ENCODE data around the gene GCSAM. TPM values are rescaled to one million over a fixed set of nuclear protein-coding genes. Genes with fewer than 3 reads are reported as not detected.

Gene GCSAM
- total RNA-seq, 1 donor from 2014 or later = not detected

DNA sequence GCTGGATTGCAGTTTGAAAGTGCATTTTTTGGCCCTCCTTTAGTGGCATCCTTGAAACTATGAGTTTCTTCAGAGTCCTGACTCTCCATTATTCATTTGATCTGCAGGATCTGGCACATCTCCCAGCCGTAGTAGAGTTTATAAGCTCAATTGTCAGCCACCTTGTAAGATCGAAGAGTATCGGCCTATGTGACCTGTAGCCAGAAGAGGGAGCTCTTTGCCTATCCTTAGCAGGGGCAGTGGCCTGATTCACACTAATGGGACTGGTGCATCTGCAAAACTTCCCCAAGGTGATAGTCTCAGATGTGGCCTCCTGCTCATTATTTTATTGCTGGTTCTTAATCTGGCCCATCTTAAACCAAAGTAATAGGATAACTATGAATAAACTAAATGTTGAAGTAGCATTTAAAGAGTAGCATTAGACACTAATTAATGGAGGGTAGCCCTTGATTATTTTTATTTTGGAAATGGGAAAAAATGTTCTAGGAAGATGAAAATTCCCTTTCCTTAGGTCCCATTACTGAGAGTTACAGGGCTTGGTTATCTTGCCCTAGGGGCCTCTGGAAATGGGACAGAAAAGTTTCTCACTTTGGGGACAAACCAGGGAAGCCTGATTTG, 21.2 kb downstream of the GCSAM start:
- TF ChIP-seq, protein P1, sequence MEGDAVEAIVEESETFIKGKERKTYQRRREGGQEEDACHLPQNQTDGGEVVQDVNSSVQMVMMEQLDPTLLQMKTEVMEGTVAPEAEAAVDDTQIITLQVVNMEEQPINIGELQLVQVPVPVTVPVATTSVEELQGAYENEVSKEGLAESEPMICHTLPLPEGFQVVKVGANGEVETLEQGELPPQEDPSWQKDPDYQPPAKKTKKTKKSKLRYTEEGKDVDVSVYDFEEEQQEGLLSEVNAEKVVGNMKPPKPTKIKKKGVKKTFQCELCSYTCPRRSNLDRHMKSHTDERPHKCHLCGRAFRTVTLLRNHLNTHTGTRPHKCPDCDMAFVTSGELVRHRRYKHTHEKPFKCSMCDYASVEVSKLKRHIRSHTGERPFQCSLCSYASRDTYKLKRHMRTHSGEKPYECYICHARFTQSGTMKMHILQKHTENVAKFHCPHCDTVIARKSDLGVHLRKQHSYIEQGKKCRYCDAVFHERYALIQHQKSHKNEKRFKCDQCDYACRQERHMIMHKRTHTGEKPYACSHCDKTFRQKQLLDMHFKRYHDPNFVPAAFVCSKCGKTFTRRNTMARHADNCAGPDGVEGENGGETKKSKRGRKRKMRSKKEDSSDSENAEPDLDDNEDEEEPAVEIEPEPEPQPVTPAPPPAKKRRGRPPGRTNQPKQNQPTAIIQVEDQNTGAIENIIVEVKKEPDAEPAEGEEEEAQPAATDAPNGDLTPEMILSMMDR (IDR thresholded peaks at IDR 0.05) = peak; percentile 24 to 45 (median 34)
- intact Hi-C loops (cut with DNase I) = no loop called here
- DNase-seq (ENCODE audit: low spot score in 2 of 2) = no peak

DNA sequence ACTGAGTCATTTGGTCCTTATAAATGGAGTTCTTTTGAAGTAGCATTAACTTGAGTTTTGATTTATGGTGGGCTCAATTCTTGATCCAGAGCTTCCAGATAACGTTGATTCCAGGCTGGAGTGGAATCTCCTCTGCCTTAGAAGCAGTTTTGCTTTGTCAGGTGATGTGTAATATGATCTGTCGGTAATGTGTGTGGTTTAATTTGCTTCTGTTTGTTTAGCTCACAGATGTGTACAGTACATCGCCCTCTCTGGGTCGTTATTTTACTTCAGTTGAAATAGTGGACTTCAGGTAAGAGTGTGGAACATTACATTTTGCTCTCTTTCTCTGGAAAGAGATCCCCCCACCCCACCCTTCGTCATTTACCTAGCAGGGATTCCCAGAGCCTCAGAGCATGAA, 23.7 kb downstream of the GCSAM start:
- no peak for DNase-seq (ENCODE audit: low spot score in 2 of 2)
- Histone ChIP-seq H3K4me1 (no peaks in the 10 kb centered on the region), H3K36me3 (peaks cover 0 to 21% of the 10 kb centered on the region in 2 donors), H3K4me3 (no peak overlapping the region), H3K27ac (no peak overlapping the region), H3K9me3 (no peaks in the 10 kb centered on the region), H3K27me3 (no peaks in the 10 kb centered on the region)
- TF ChIP-seq, protein P1 (IDR thresholded peaks at IDR 0.05) = no peak
- intact Hi-C loops (cut with DNase I) = no loop called here

More for the DNA sequence above, 21.2 kb downstream of the GCSAM start:
- Histone ChIP-seq H3K4me3 (no peak overlapping the region), H3K36me3 (peaks cover 3 to 19% of the 10 kb centered on the region in 2 donors), H3K27me3 (no peaks in the 10 kb centered on the region), H3K4me1 (no peaks in the 10 kb centered on the region), H3K9me3 (no peaks in the 10 kb centered on the region), H3K27ac (no peak overlapping the region)

DNA sequence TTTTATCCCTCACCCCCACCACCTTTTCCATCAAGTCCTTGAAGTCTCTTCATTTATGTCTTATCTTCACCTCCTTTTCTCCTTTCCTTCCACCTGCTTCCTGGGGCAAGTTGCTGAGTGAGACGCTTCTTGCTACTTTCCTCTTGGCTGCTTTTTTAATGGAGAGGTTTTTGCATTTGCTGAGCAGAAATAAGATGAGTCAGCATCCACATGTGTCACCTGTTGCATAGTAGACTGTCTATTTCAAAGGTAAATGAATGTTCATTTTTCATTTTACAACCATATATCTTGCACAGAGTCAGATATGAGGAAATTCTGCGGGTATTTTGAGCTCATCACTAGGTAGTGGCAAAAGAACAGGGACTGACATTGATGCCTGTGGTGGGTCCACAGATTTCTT, 28.3 kb downstream of the GCSAM start:
- no peak overlapping the region for H3K27ac ChIP-seq
- H3K4me3 ChIP-seq = no peak overlapping the region
- intact Hi-C loops (cut with DNase I) = no loop called here
- H3K36me3 ChIP-seq = peaks cover 4% of the 10 kb centered on the region in 2 donors
- no peaks in the 10 kb centered on the region for H3K9me3 ChIP-seq
- H3K27me3 ChIP-seq = no peaks in the 10 kb centered on the region
- H3K4me1 ChIP-seq = no peaks in the 10 kb centered on the region
- TF ChIP-seq, protein P1 (IDR thresholded peaks at IDR 0.05) = no peak
- DNase-seq (ENCODE audit: low spot score in 2 of 2) = no peak

DNA sequence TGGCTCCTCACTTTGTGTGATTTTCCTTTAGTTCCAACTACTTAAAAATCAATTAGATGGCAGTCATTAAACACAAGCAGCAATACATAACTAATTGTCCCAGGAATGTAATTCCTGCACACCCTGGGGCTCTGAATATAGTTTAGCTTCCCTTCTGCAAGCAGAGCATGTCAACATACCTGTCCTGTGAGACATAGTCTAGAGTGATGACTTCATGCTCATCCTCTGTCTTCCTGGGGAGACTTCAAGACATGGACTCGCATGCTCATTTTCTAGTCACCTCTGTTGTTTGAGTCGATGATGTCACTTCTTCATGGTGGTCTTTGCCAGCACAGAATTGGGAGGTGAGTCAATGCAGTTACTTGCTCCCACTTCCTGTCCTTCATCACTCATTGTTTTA, 31.1 kb downstream of the GCSAM start:
- TF ChIP-seq, protein P1 (IDR thresholded peaks at IDR 0.05) = no peak
- Histone ChIP-seq H3K27me3 (no peaks in the 10 kb centered on the region), H3K4me1 (peaks cover 0 to 6% of the 10 kb centered on the region in 2 donors), H3K36me3 (peaks cover 4% of the 10 kb centered on the region in 2 donors), H3K4me3 (no peak overlapping the region), H3K9me3 (no peaks in the 10 kb centered on the region), H3K27ac (no peak overlapping the region)
- no peak for DNase-seq (ENCODE audit: low spot score in 2 of 2)
- intact Hi-C loops (cut with DNase I) = no loop called here

DNA sequence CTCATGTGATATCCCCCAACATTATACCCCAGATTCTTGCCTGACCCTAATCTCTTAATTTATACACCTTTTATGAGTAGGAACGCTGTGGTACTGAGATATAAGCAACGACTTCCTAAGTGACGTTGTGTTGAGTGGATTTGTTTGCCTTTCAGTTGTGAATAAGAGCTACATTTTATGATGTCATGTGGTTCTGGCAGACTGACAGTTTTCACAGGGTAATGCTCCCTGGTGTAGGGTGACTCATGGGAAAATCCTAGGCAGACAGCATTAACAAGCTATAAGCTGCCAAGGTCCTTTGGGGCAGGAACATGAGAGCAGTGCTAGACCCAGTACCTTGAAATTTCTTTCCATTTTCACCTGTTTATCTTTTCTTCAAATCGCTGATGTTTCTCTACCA, 35.7 kb downstream of the GCSAM start:
- Histone ChIP-seq H3K4me3 (no peak overlapping the region), H3K4me1 (peaks cover 0 to 8% of the 10 kb centered on the region in 2 donors), H3K27ac (peak overlapping the region in 1 of 2 donors; percentile 31), H3K27me3 (no peaks in the 10 kb centered on the region), H3K36me3 (no peaks in the 10 kb centered on the region), H3K9me3 (no peaks in the 10 kb centered on the region)
- TF ChIP-seq, protein P1 (IDR thresholded peaks at IDR 0.05) = no peak
- intact Hi-C loops (cut with DNase I) = no loop called here
- peak in 1 of 2 donors; percentile 83 for DNase-seq (ENCODE audit: low spot score in 2 of 2)

Measured in ascending aorta (tissue), 2 donors.